ENCODE measurements around the gene CAVIN1. TPM values are rescaled to one million over a fixed set of nuclear protein-coding genes. Genes with fewer than 3 reads are reported as not detected.
"Not testable (repeated sequence)": the region's sequence is repeated elsewhere in the genome, so short reads cannot be mapped to it uniquely, and the experiment has no call there.

The CAVIN1 gene
- total and polyA plus RNA-seq, 2 experiments from 2014 or later, result 666 to 1,102 TPM

GRCh38 chr17:42378359-42378958 lies 44.6 kb downstream of the CAVIN1 start:
- H3K4me2 ChIP-seq (ENCODE audit: unreplicated experiment), result peak overlapping the region; percentile 87
- TF ChIP-seq EZH2 (IDR thresholded peaks at IDR 0.05; ENCODE audit: insufficient read depth, poor library complexity, severe bottlenecking) (no peak), EZH2phosphoT487 (IDR thresholded peaks at IDR 0.05; ENCODE audit: insufficient read depth, low read depth) (no peak)
- H4K20me1 ChIP-seq (ENCODE audit: insufficient read depth), result peaks cover 7% of the 10 kb centered on the region
- DNase-seq, result no peak
- H3K9ac ChIP-seq, result peak overlapping the region; percentile 69
- no peaks in the 10 kb centered on the region for H3K9me3 ChIP-seq (ENCODE audit: low read depth)
- H3K36me3 ChIP-seq (ENCODE audit: low read depth), result no peaks in the 10 kb centered on the region; the same call in 1 of the 2 replicates
- H2AFZ ChIP-seq, result no peak overlapping the region
- peaks cover 3% of the 10 kb centered on the region; the same call in 1 of the 2 replicates for H3F3A ChIP-seq (ENCODE audit: insufficient read depth)
- peaks cover 100% of the 10 kb centered on the region for H3K79me2 ChIP-seq (ENCODE audit: insufficient read depth)
- WGBS, 2 experiments (ENCODE audit: low coverage in 1 of 2, low lambda C conversion rate in 2 of 2, missing lambda C conversion rate in 2 of 2), result 50 to 51% methylated on average over 10 of the region's 10 CpGs
- H3K9me2 ChIP-seq (ENCODE audit: insufficient read depth), result no peaks in the 10 kb centered on the region
- in situ Hi-C loops (cut with MboI), result no loop called here
- H3K4me3 ChIP-seq, result peak overlapping the region; percentile 71
- H3K27me3 ChIP-seq (replicated peaks; ENCODE audit: insufficient read depth), result no peaks in the 10 kb centered on the region
- H3K4me1 ChIP-seq (ENCODE audit: insufficient read depth), result peaks cover 18% of the 10 kb centered on the region
- peak overlapping the region; percentile 67 for H3K27ac ChIP-seq

GRCh38 chr17:42373896-42374295 lies 49.2 kb downstream of the CAVIN1 start:
- no peak overlapping the region for H3K4me3 ChIP-seq
- H3K27ac ChIP-seq, result no peak overlapping the region
- H3K4me2 ChIP-seq (ENCODE audit: unreplicated experiment), result no peak overlapping the region
- DNase-seq, result no peak
- H3K79me2 ChIP-seq (ENCODE audit: insufficient read depth), result peaks cover 100% of the 10 kb centered on the region
- H2AFZ ChIP-seq, result no peak overlapping the region
- TF ChIP-seq EZH2 (IDR thresholded peaks at IDR 0.05; ENCODE audit: insufficient read depth, poor library complexity, severe bottlenecking) (no peak), EZH2phosphoT487 (IDR thresholded peaks at IDR 0.05; ENCODE audit: insufficient read depth, low read depth) (no peak)
- in situ Hi-C loops (cut with MboI), result no loop called here
- H3K27me3 ChIP-seq (replicated peaks; ENCODE audit: insufficient read depth), result no peaks in the 10 kb centered on the region
- H3K36me3 ChIP-seq (ENCODE audit: low read depth), result 0 out of 2 replicates have a peak, but pooled peaks cover 3% of the 10 kb centered on the region
- 92 to 97% methylated on average over 1 of the region's 1 CpG for WGBS, 2 experiments (ENCODE audit: low coverage in 1 of 2, low lambda C conversion rate in 2 of 2, missing lambda C conversion rate in 2 of 2)
- H4K20me1 ChIP-seq (ENCODE audit: insufficient read depth), result peaks cover 17% of the 10 kb centered on the region
- H3K9ac ChIP-seq, result no peak overlapping the region
- no peaks in the 10 kb centered on the region for H3K9me3 ChIP-seq (ENCODE audit: low read depth)
- H3F3A ChIP-seq (ENCODE audit: insufficient read depth), result peaks cover 3% of the 10 kb centered on the region; the same call in 1 of the 2 replicates
- H3K9me2 ChIP-seq (ENCODE audit: insufficient read depth), result no peaks in the 10 kb centered on the region
- H3K4me1 ChIP-seq (ENCODE audit: insufficient read depth), result peaks cover 9% of the 10 kb centered on the region; the same call in 1 of the 2 replicates

- H4K20me1 ChIP-seq (ENCODE audit: insufficient read depth), result peaks cover 25% of the 10 kb centered on the region
Observed at GRCh38 chr17:42372142-42372541, 50.9 kb downstream of the CAVIN1 start.

GRCh38 chr17:42368797-42369561 lies 54.1 kb downstream of the CAVIN1 start:
- H3K27me3 ChIP-seq (replicated peaks; ENCODE audit: insufficient read depth); H3K9ac ChIP-seq; H3K4me2 ChIP-seq (ENCODE audit: unreplicated experiment); H2AFZ ChIP-seq; H3K9me2 ChIP-seq (ENCODE audit: insufficient read depth); DNase-seq; H3K9me3 ChIP-seq (ENCODE audit: low read depth); in situ Hi-C loops (cut with MboI); H3K4me3 ChIP-seq; H3K36me3 ChIP-seq (ENCODE audit: low read depth); H3K27ac ChIP-seq: not testable (repeated sequence)
- Histone ChIP-seq H3K79me2 (ENCODE audit: insufficient read depth) (peaks cover 100% of the 10 kb centered on the region), H3F3A (ENCODE audit: insufficient read depth) (peaks cover 20% of the 10 kb centered on the region), H3K4me1 (ENCODE audit: insufficient read depth) (peaks cover 20% of the 10 kb centered on the region), H4K20me1 (ENCODE audit: insufficient read depth) (peaks cover 34% of the 10 kb centered on the region)
- WGBS, 2 experiments (ENCODE audit: low coverage in 1 of 2, low lambda C conversion rate in 2 of 2, missing lambda C conversion rate in 2 of 2), result 77 to 78% methylated on average over 12 of the region's 12 CpGs

More at GRCh38 chr17:42372142-42372541, 50.9 kb downstream of the CAVIN1 start:
- 0 out of 2 replicates have a peak, but pooled peaks cover 3% of the 10 kb centered on the region for H3K36me3 ChIP-seq (ENCODE audit: low read depth)
- no peak overlapping the region for H3K4me3 ChIP-seq
- DNase-seq, result no peak
- H3K4me1 ChIP-seq (ENCODE audit: insufficient read depth), result peaks cover 6% of the 10 kb centered on the region; the same call in 1 of the 2 replicates
- no peak overlapping the region for H2AFZ ChIP-seq
- no peak overlapping the region for H3K27ac ChIP-seq
- H3K9ac ChIP-seq, result no peak overlapping the region
- no peaks in the 10 kb centered on the region for H3K27me3 ChIP-seq (replicated peaks; ENCODE audit: insufficient read depth)
- no peaks in the 10 kb centered on the region for H3F3A ChIP-seq (ENCODE audit: insufficient read depth)
- in situ Hi-C loops (cut with MboI), result no loop called here
- H3K9me2 ChIP-seq (ENCODE audit: insufficient read depth), result no peaks in the 10 kb centered on the region
- no peaks in the 10 kb centered on the region for H3K9me3 ChIP-seq (ENCODE audit: low read depth)
- H3K4me2 ChIP-seq (ENCODE audit: unreplicated experiment), result no peak overlapping the region
- peaks cover 100% of the 10 kb centered on the region for H3K79me2 ChIP-seq (ENCODE audit: insufficient read depth)
- no peak for TF ChIP-seq EZH2phosphoT487 (IDR thresholded peaks at IDR 0.05; ENCODE audit: insufficient read depth, low read depth)

- H3K9ac ChIP-seq; in situ Hi-C loops (cut with MboI); H3K27ac ChIP-seq; H3K4me3 ChIP-seq; H3K36me3 ChIP-seq (ENCODE audit: low read depth); H3K9me3 ChIP-seq (ENCODE audit: low read depth); H2AFZ ChIP-seq; H3K4me2 ChIP-seq (ENCODE audit: unreplicated experiment); H3K9me2 ChIP-seq (ENCODE audit: insufficient read depth); DNase-seq; H3K27me3 ChIP-seq (replicated peaks; ENCODE audit: insufficient read depth): not testable (repeated sequence)
- Histone ChIP-seq H4K20me1 (ENCODE audit: insufficient read depth) (peaks cover 35% of the 10 kb centered on the region), H3F3A (ENCODE audit: insufficient read depth) (peaks cover 25% of the 10 kb centered on the region), H3K4me1 (ENCODE audit: insufficient read depth) (peaks cover 24% of the 10 kb centered on the region), H3K79me2 (ENCODE audit: insufficient read depth) (peaks cover 100% of the 10 kb centered on the region)
- WGBS, 2 experiments (ENCODE audit: low coverage in 1 of 2, low lambda C conversion rate in 2 of 2, missing lambda C conversion rate in 2 of 2), result 80 to 87% methylated on average over 5 of the region's 5 CpGs
Observed at GRCh38 chr17:42368310-42368709, 54.7 kb downstream of the CAVIN1 start.

- peaks cover 42% of the 10 kb centered on the region for H4K20me1 ChIP-seq (ENCODE audit: insufficient read depth)
- H3K4me3 ChIP-seq; H3K9ac ChIP-seq; H3K9me3 ChIP-seq (ENCODE audit: low read depth); H3K36me3 ChIP-seq (ENCODE audit: low read depth); H3K27me3 ChIP-seq (replicated peaks; ENCODE audit: insufficient read depth); in situ Hi-C loops (cut with MboI); H3K9me2 ChIP-seq (ENCODE audit: insufficient read depth); DNase-seq; H2AFZ ChIP-seq; H3K27ac ChIP-seq; H3K4me2 ChIP-seq (ENCODE audit: unreplicated experiment): not testable (repeated sequence)
- H3K79me2 ChIP-seq (ENCODE audit: insufficient read depth), result peaks cover 100% of the 10 kb centered on the region
- WGBS, 2 experiments (ENCODE audit: low coverage in 1 of 2, low lambda C conversion rate in 2 of 2, missing lambda C conversion rate in 2 of 2), result 81% methylated on average over 12 to 13 of the region's 13 CpGs
- H3F3A ChIP-seq (ENCODE audit: insufficient read depth), result peaks cover 31% of the 10 kb centered on the region
- peaks cover 32% of the 10 kb centered on the region for H3K4me1 ChIP-seq (ENCODE audit: insufficient read depth)
Observed at GRCh38 chr17:42366176-42367023, 56.7 kb downstream of the CAVIN1 start.
